Retinal pigment epithelial cell (primary cell): ENCODE measurements around the gene BCKDK.

ENCODE experiments used
- DNase-seq: peaks from one replicate; pipeline ENCODE4 v3.0.0-alpha.2; 2010; ENCODE audit warnings: low read depth
- H3K4me3 ChIP-seq: 2 replicates; pipeline ENCODE4 v1.5.1; 2011; ENCODE audit warnings: mild to moderate bottlenecking, low read length, control low read depth, moderate library complexity
- TF ChIP-seq, protein P1 (sequence below): conservative IDR thresholded peaks from 2 replicates; pipeline ENCODE4 v1.5.1; 2011; ENCODE audit warnings: low read depth, low read length, control low read depth, inconsistent platforms

BCKDK gene

GRCh38 chr16:31084584-31085302 is 23.4 kb upstream of the BCKDK start:
- H3K4me3 ChIP-seq = no peak overlapping the region
- DNase-seq = no peak
- TF ChIP-seq, protein P1, sequence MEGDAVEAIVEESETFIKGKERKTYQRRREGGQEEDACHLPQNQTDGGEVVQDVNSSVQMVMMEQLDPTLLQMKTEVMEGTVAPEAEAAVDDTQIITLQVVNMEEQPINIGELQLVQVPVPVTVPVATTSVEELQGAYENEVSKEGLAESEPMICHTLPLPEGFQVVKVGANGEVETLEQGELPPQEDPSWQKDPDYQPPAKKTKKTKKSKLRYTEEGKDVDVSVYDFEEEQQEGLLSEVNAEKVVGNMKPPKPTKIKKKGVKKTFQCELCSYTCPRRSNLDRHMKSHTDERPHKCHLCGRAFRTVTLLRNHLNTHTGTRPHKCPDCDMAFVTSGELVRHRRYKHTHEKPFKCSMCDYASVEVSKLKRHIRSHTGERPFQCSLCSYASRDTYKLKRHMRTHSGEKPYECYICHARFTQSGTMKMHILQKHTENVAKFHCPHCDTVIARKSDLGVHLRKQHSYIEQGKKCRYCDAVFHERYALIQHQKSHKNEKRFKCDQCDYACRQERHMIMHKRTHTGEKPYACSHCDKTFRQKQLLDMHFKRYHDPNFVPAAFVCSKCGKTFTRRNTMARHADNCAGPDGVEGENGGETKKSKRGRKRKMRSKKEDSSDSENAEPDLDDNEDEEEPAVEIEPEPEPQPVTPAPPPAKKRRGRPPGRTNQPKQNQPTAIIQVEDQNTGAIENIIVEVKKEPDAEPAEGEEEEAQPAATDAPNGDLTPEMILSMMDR = no peak

- TF ChIP-seq, protein P1 = no peak
- DNase-seq = no peak
- no peak overlapping the region for H3K4me3 ChIP-seq
Observed at GRCh38 chr16:31085411-31085810, 22.8 kb upstream of the BCKDK start.

- TF ChIP-seq, protein P1 = no peak
- no peak overlapping the region for H3K4me3 ChIP-seq
- no peak for DNase-seq
Observed at GRCh38 chr16:31085873-31086628, 22.1 kb upstream of the BCKDK start.

DNA sequence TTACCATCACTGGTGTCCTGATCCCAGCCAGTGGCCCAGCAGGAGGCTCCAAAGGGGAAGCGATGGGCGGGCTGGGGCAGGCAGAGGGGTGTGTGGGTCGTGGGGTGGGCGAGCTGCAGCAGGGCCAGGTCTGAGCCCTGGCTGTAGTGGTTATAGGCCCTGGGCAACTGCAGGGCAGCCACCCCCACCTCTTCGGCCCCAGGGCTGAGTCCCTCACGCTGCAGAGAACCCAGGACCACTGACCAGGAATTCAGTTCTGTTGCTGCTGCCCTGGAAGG is 21.6 kb upstream of the BCKDK start:
- H3K4me3 ChIP-seq = no peak overlapping the region
- TF ChIP-seq, protein P1 = no peak
- no peak for DNase-seq

DNA sequence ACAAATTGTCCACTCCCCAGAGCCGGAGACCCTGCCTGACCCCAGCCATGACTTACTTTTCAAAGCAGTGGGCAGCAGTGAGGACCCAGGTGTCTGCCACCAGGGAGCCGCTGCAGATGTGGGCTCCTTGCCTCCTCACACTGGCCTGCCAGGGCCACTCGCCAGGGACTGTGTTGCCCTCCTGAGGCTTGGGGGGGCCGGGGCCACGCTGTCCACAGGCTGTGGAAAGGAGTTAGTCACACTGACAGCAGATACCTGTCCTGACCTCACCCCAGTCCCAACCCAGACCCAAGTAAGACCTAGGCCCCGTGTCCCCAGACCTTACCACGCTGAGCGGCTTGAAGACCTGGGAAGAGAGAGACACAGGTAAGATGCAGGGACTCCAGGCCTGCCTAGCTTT is 20.7 kb upstream of the BCKDK start:
- TF ChIP-seq, protein P1 = no peak
- H3K4me3 ChIP-seq = no peak overlapping the region
- DNase-seq = no peak

DNA sequence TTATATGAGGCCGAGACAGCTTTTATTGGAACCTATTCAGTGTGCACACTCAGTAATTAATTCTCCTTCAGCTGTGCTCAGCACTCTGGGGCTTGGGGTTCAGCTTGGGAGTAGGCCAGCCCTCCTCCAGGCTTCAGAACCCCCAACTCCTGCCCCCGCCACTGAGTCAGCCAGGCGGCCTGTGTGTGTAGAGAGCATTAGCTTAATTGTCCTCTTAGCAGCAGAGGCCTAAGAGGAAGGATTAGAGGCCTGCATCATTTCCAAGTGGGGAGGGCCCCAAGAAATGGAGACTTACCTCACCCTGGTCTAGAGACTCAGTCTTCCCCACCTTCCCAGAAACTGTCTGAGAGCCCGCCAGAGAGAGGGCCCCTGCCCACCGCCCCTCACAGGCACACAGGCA is 20.2 kb upstream of the BCKDK start:
- no peak for DNase-seq
- TF ChIP-seq, protein P1 = no peak
- H3K4me3 ChIP-seq = no peak overlapping the region

DNA sequence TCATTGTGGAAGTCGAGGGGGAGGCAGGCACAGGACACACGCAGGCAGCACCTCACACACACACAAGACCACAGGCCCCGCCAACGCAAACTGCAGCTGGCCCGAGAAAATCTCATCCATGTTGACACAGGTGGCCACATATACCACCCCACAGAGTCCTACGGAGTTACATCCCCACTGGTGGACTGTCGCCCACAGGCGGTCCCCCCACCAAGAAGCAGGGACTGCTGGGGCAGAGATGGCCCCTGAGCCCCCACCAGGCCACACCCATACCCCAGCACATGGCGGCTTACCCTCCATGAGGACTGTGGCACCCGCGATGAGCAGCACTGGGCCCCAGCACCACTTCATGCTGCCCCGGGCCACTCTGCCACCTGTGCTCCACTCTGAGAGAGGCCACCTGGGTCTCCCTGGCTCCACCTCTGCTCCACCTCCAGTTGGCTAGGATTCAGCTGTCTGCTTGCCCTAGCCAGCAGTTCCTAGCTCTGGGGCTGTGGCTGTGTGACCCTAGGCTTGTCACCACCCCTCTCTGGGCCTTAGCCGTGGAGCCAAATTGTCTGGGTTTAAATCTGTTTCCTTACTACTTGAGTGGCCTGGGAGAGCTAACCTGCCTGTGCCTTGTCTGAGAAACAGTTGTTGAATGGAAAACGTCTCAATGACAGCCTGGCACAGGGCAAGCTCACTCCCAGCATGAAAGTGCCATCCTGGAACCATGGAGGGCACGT is 19.6 kb upstream of the BCKDK start, which contains the start of gene PRSS53:
Gene PRSS53, minus strand, starts transcription at position 485 of the 725 bp plus-strand sequence. Its CDS starts 134 bp downstream, at position 351.
- no peak within 1 kb of the TSS for H3K4me3 ChIP-seq
- DNase-seq = no peak
- TF ChIP-seq, protein P1 = no peak
